IPS-15b (cell line): ENCODE data around the gene MMP24.
"Not testable (repeated sequence)": the region's sequence is repeated elsewhere in the genome, so short reads cannot be mapped to it uniquely, and the experiment has no call there.

Source experiments
- H3K27me3 ChIP-seq: one replicate; pipeline ENCODE4 v1.6.1; 2013; ENCODE audit warnings: low read length; ENCODE audit not compliant: control insufficient read depth, insufficient read depth
- H3K36me3 ChIP-seq: one replicate; pipeline ENCODE4 v1.6.1; 2013; ENCODE audit warnings: low read length; ENCODE audit not compliant: control insufficient read depth, insufficient read depth
- H3K4me1 ChIP-seq: one replicate; pipeline ENCODE4 v1.6.1; 2013; ENCODE audit warnings: mild to moderate bottlenecking, low read length; ENCODE audit not compliant: control insufficient read depth, insufficient read depth
- H3K4me3 ChIP-seq: one replicate; pipeline ENCODE4 v1.5.1; 2013; ENCODE audit warnings: low read depth, low read length
- H3K9ac ChIP-seq: one replicate; pipeline ENCODE4 v1.6.1; 2013; ENCODE audit warnings: low read depth, mild to moderate bottlenecking, low read length
- H3K9me3 ChIP-seq: one replicate; pipeline ENCODE4 v1.6.1; 2013; ENCODE audit warnings: mild to moderate bottlenecking, low read length; ENCODE audit not compliant: control insufficient read depth, insufficient read depth

The MMP24 gene

DNA sequence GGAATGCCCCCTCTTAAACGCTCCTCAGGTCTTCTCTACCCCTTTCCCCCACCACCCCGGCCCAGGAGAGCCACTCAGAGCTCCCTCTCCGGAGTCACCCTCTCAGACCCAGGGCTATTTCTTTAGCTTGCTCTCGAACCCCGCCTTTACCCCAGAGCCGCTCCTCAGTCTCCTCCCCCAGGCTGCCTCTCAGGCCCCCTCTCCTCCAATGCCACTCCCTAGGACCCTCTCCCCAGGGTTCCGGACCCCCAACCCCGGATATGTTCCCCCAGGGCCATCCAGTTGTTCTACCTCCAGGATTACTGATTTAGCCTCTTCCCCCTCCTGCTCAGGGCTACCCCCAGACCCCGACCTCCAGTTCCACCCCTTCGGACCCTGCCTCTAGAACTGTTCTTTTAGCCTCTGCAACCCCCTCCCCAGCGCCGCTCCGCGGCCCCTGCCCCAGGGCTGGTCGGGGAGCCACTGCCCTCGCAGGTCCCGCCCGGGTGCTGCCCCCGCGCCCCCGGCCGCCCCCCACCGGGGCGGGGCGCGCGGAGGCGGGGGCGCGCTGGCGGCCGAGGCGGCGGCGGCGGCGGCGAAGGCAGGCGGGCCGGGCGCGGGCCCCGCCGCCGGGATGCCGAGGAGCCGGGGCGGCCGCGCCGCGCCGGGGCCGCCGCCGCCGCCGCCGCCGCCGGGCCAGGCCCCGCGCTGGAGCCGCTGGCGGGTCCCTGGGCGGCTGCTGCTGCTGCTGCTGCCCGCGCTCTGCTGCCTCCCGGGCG lies at the start of gene MMP24:
Gene MMP24, plus strand, starts transcription at position 565 of the 758 bp plus-strand sequence. Its CDS starts 49 bp downstream, at position 614.
- Histone ChIP-seq H3K36me3 (no peaks in the 10 kb centered on the region), H3K9ac (peak within 1 kb of the TSS; percentile 70), H3K4me1 (peaks cover 16% of the 10 kb centered on the region), H3K9me3 (peaks cover 5% of the 10 kb centered on the region), H3K4me3 (peak within 1 kb of the TSS; percentile 72), H3K27me3 (no peaks in the 10 kb centered on the region)

DNA sequence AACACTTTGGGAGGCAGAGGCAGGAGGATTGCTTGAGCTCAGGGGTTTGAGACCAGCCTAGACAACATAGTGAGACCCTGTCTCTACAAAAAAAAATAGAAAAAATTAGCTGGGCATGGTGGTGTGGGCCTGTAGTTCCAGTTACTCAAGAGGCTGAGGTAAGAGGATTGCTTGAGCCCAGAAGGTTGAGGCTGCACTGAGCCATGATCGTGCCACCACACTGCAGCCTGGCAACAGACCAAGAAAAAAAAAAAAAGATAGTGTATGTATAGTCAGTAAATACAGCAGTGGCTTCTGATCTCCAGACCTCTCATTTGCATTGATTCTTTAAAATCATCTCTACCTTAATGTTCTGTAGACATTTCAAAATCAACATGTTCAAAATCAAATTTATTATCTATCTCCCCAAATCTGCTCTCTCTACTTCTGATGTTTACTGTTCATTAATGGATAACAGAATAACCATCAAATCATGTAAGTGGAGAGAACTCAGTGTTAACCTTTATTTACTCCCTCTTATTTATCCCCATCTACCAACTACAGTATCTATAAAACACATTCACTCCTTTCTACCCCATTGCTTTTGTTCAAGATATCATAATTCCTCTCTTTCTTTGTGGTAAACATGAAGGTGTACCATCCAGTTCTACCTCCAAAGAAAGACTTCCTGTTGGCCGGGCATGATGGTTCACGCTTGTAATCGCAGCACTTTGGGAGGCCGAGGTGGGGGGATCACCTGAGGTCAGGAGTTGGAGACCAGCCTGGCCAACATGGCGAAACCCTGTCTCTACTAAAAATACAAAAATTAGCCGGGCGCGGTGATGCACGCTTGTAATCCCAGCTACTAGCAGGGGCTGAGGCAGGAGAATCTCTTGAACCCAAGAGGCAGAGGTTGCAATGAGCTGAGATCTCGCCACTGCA lies 46.9 kb upstream of the MMP24 start:
- Histone ChIP-seq H3K9ac (no peak overlapping the region), H3K9me3 (no peaks in the 10 kb centered on the region), H3K4me1 (no peaks in the 10 kb centered on the region), H3K4me3 (no peak overlapping the region), H3K27me3 (no peaks in the 10 kb centered on the region), H3K36me3 (no peaks in the 10 kb centered on the region)

DNA sequence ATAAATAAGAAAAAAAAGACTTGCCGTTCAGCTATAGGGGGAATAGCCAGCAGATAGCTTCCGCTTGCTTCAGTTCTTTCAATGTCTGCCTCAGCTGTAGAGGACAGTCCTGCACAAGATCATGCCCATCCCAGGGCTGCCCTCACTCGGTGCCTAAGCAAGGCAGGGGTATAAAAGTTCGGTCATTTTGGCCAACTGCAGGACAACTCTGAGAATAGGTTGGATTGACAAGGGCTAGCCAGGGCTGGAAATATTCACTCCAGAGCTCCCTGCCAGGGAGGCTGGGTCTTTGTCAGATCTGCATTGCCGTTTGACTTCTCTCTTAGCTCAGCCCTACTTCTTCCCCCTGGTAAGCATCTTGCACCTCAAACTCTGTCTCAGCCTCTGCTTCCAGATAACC lies 46.2 kb upstream of the MMP24 start:
- Histone ChIP-seq H3K4me1 (no peaks in the 10 kb centered on the region), H3K9me3 (no peaks in the 10 kb centered on the region), H3K4me3 (no peak overlapping the region), H3K27me3 (no peaks in the 10 kb centered on the region), H3K9ac (no peak overlapping the region), H3K36me3 (no peaks in the 10 kb centered on the region)

DNA sequence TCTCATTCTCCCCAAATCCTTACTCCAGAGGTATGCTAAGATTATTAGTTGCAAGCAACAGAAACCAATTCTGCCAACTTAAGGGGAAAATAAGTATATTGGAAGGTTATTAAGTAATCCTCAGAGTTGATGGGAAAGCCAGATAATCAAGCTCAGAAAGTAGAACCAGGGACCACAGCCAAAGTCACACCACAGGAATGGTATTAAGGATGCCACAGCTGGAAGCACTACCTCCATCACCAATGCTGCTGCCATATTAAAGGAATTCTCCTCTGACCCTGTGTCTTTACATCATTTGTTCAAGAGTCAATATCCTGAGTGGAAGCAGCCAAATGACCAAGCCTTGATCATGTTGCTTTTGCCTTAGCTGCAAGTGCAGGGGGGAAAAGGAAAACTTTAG lies 44.8 kb upstream of the MMP24 start:
- Histone ChIP-seq H3K4me3 (no peak overlapping the region), H3K9ac (no peak overlapping the region), H3K27me3 (no peaks in the 10 kb centered on the region), H3K4me1 (no peaks in the 10 kb centered on the region), H3K36me3 (no peaks in the 10 kb centered on the region), H3K9me3 (no peaks in the 10 kb centered on the region)

DNA sequence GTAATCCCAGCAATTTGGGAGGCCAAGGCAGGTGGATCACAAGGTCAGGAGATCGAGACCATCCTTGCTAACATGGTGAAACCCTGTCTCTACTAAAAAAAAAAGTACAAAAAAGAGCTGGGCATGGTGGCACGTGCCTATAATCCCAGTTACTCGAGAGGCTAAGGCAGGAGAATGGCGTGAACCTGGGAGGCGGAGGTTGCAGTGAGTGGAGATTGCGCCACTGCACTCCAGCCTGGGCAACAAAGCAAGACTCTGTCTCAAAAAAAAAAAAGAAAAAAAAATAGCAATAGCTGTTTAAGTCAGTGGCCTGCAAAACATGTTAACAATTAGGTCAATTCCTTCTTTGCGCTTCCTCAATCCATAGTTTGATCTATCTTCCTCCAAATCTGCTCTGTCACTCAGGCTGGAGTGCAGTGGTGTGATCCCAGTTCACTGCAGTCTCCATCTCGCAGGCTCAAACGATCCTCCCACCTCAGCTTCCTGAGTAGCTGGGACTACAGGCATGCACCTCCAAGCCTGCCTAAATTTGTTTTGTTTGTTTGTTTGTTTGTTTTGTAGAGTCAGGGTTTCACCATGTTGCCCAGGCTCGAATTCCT lies 39.7 kb upstream of the MMP24 start:
- H3K9me3 ChIP-seq, H3K9ac ChIP-seq, H3K36me3 ChIP-seq, H3K4me3 ChIP-seq, H3K27me3 ChIP-seq, H3K4me1 ChIP-seq: not testable (repeated sequence)

DNA sequence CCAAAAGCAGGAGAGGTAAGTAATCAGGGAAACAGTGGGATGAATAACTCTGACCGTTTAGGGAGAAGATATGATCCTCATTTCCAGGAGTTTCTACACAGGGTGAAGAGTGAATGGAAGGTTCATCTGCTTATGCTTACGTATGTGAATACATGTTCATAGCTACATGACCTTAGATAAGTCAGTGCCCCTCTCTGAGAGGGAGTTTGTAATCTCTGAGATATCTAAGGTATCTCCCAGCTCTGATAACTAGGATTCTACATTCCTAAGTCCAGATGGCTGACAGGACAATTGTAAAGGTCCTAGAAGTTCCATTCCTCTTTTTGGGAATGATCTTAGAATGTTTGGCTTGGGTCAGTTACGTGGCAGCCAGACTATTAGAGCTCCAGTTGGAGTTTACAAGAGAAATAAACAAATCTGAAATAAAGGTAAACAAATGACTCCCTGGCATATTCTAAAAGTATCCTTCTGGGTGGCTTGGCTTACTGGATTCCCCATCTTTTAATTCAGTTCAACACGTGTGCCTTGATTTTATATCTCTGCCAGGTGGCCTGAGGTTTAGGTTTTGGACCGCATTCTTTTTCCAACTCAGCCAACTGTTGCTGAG lies 38.8 kb upstream of the MMP24 start:
- no peak overlapping the region for H3K9ac ChIP-seq
- no peaks in the 10 kb centered on the region for H3K27me3 ChIP-seq
- no peaks in the 10 kb centered on the region for H3K9me3 ChIP-seq
- no peaks in the 10 kb centered on the region for H3K36me3 ChIP-seq
- peaks cover 3% of the 10 kb centered on the region for H3K4me1 ChIP-seq
- H3K4me3 ChIP-seq = no peak overlapping the region

DNA sequence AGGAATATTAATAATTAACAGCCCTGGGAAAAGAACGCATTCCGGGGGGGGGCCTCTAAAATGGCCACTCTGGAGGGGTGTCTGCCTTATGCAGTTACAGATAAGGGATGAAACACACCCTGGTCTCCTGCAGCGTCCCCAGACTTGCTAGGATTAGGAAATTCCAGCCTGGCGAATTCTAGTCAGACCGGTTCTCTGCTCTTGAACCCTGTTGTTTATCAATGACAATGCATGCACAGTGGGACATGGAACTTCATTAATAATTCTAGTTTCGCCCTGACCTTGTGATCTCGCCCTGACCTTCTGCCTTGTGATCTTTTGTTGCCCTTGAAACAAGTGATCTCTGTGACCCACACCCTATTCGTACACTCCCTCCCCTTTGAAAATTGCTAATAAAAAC lies 37.3 kb upstream of the MMP24 start:
- not testable (repeated sequence) for H3K4me1 ChIP-seq, H3K4me3 ChIP-seq, H3K9ac ChIP-seq, H3K36me3 ChIP-seq, H3K27me3 ChIP-seq, H3K9me3 ChIP-seq

DNA sequence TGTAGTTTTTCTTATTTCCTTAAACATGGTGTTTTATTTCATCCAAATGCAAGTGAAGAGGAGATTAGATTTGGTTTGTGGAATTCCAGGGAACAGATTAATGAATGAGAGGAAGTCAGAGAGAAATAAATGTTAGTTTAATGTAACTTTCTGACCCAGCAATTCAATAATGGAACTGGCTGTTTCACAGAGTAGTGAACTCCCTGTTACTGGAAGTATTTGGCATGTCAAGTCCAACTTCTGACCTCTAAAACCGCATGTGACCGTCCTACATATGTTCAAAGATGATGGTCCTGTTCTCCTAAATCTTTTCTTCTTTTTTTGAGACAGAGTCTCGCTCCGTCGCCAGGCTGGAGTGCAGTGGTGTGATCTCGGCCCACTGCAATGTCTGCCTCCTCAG lies 35.9 kb upstream of the MMP24 start:
- Histone ChIP-seq H3K36me3 (no peaks in the 10 kb centered on the region), H3K4me1 (peaks cover 3% of the 10 kb centered on the region), H3K9ac (no peak overlapping the region), H3K27me3 (no peaks in the 10 kb centered on the region), H3K9me3 (no peaks in the 10 kb centered on the region), H3K4me3 (no peak overlapping the region)

DNA sequence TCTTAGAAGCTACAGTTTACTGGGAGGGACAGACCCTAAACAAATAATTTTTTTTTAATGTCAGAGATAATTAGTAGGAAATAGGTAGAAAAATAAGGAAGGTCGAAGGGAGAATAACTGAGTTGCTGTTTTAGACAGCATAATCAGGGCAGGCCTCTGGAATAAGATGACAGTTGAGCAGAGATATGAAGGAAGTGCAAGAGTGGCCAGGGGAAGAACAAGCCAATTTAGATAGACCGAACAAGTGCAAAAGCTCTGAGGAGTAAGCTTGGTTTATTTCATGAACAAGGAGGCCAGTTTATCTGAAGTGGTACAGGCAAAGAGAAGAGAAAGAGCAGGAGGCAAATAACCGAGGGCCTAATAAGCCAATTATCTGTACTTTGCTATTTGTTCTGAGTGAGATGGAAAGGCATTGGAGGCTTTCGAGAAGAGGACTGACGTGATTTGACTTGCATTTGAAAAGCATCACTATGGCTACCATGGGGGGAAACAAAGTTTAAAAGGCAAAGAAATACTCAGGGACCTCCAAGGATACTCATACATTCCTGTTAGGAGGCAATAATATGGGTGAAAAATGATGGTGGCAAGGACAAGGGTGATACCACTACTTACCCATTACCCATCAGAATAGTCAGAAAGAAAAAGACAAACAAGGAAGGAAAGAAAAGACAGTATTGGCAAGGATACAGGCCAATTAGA lies 34.9 kb upstream of the MMP24 start:
- Histone ChIP-seq H3K36me3 (no peaks in the 10 kb centered on the region), H3K4me3 (no peak overlapping the region), H3K9me3 (no peaks in the 10 kb centered on the region), H3K9ac (no peak overlapping the region), H3K27me3 (no peaks in the 10 kb centered on the region), H3K4me1 (peaks cover 3% of the 10 kb centered on the region)

DNA sequence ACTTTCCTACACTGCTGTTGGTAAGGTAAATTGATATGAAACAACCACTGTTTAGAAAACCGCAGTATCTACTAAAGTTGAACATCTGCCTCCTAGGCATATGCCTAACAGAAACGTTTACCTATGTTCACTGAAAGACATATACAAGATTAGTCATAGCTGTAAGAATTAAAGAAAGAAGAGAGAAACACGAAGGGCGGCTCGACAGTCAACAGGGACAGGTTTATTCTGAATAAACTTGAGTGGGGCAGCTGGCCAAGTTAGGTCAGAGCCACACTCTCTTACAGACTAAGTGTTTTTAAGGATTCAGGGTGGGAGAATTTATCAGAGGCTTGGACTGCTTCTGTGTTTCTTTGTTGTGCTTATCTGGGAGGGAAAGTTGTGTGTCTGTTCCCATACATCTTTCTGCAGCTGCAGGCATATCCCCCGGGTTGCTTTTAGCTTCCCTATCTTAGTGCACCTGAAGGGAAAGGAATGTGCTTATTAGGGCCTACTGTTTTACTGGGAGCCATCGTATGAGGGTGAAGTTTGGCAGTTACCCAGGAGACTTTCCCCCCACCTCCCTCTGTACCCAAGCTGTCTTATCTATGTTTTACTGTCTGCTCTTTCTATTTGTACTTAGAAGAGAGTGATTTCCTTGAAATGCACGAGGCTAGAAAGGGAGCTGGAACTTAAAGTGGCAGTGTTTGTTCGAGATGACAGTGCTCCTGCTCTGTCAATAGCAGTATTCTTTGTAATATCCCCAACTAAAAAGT lies 34.2 kb upstream of the MMP24 start:
- H3K4me1 ChIP-seq = peaks cover 3% of the 10 kb centered on the region
- H3K36me3 ChIP-seq = no peaks in the 10 kb centered on the region
- H3K4me3 ChIP-seq = no peak overlapping the region
- no peaks in the 10 kb centered on the region for H3K9me3 ChIP-seq
- no peaks in the 10 kb centered on the region for H3K27me3 ChIP-seq
- H3K9ac ChIP-seq = no peak overlapping the region
